K562 (cell line): ENCODE data around the gene MLH3. TPM values are rescaled to one million over a fixed set of nuclear protein-coding genes. Genes with fewer than 3 reads are reported as not detected.
A peak's percentile ranks its signal among the peaks of the same experiment; 100 is the strongest.

Experiments used
- ARID4B ChIP-seq: sonication (generic); formaldehyde crosslinking; IDR thresholded peaks from 2 replicates; pipeline ENCODE4 v1.8.0; 2022; ENCODE audit warnings: mild to moderate bottlenecking, missing genetic modification reagents
- CCNT2 ChIP-seq: IDR thresholded peaks from 2 replicates; pipeline ENCODE4 v1.6.1; 2011; ENCODE audit warnings: borderline replicate concordance, low read depth, mild to moderate bottlenecking, moderate library complexity, mixed read lengths, low read length; ENCODE audit not compliant: insufficient read length; ENCODE audit errors: extremely low read depth
- ILF3 ChIP-seq: fragments of 450-650 bp; IDR thresholded peaks from 2 replicates; pipeline ENCODE4 v1.6.1; 2018; ENCODE audit warnings: antibody characterized with exemption, mild to moderate bottlenecking, moderate library complexity, borderline replicate concordance
- JUND ChIP-seq, 2 experiments: IDR thresholded peaks; 2 replicates in 1 of 2; 3 replicates in 1 of 2; pipeline ENCODE4 v1.6.1; 2011; ENCODE audit warnings: borderline replicate concordance in 2 of 2, low read depth in 2 of 2, low read length in 2 of 2, improper control_type of control experiment in 1 of 2, missing biosample characterization in 1 of 2, missing genetic modification characterization in 1 of 2, missing genetic modification reagents in 1 of 2
- LCOR ChIP-seq: sonication (generic); formaldehyde crosslinking; IDR thresholded peaks from 2 replicates; pipeline ENCODE4 v1.8.0; 2022; ENCODE audit warnings: mild to moderate bottlenecking, missing genetic modification reagents
- MYNN ChIP-seq, 2 experiments: sonication (generic); formaldehyde crosslinking in 1 of 2; IDR thresholded peaks; 2 replicates each; pipeline versions ENCODE4 v1.5.0 to v1.6.1; 2016 to 2020; ENCODE audit warnings: antibody characterized with exemption in 1 of 2, missing genetic modification reagents in 1 of 2
- TAF9B ChIP-seq: fragments of 450-650 bp; IDR thresholded peaks from 2 replicates; pipeline ENCODE4 v1.6.1; 2018; ENCODE audit warnings: mild to moderate bottlenecking; ENCODE audit not compliant: partially characterized antibody
- TFAM ChIP-seq: fragments of 250-450 bp; sonication (Bioruptor Pico); conservative IDR thresholded peaks from 2 replicates; pipeline ENCODE4 v1.5.0; 2021; ENCODE audit warnings: mild to moderate bottlenecking, moderate library complexity
- TSHZ1 ChIP-seq: fragments of 250-450 bp; sonication (Bioruptor Pico); IDR thresholded peaks from 2 replicates; pipeline ENCODE4 v1.4.0; 2020; ENCODE audit warnings: mild to moderate bottlenecking, moderate library complexity
- VEZF1 ChIP-seq: fragments of 200-800 bp; sonication (Bioruptor generic); IDR thresholded peaks from 2 replicates; pipeline ENCODE4 v1.6.1; 2017; ENCODE audit warnings: missing genetic modification characterization, missing compliant biosample characterization
- ZBTB33 ChIP-seq: sonication (generic); formaldehyde crosslinking; IDR thresholded peaks from 2 replicates; pipeline ENCODE4 v1.8.1; 2023; ENCODE audit warnings: mild to moderate bottlenecking, missing genetic modification reagents
- ZNF316 ChIP-seq: fragments of 450-650 bp; IDR thresholded peaks from 2 replicates; pipeline ENCODE4 v1.6.1; 2016
- ZNF778 ChIP-seq: fragments of 450-650 bp; formaldehyde crosslinking; IDR thresholded peaks from 2 replicates; pipeline ENCODE4 v1.4.0; 2020; ENCODE audit warnings: mild to moderate bottlenecking, moderate library complexity
- polyA plus RNA-seq, 8 experiments: library from polyadenylated mRNA; depleted of rRNA in 4 of 8; stranded (reverse) in 5 of 8; unstranded in 3 of 8; fragments of >200 nt; fragmentation: Nextera tagmentation in 2 of 8; fragmentation: Illumina TruSeq in 1 of 8; extraction: Ambion mirVana in 2 of 8; extraction: Trizol in 1 of 8; gene quantifications; 2 replicates each; pipeline versions ENCODE4 v1.2.1 to v1.2.3, GENCODE V29; 2011 to 2014; ENCODE audit warnings: inconsistent platforms in 1 of 8, missing spikeins in 1 of 8
- total RNA-seq, 7 experiments: library from RNA; depleted of rRNA in 6 of 7; stranded (reverse); fragments of >200 nt in 6 of 7; fragmentation: Illumina TruSeq in 2 of 7; extraction: Trizol in 2 of 7; gene quantifications; 2 replicates each; pipeline versions ENCODE4 v1.2.1 to v1.2.3, GENCODE V29; 2011 to 2021; ENCODE audit warnings: low replicate concordance in 1 of 7

The MLH3 gene
- total and polyA plus RNA-seq, 9 of the 15 experiments (the other 6 are each of a cell fraction or from before 2014, with no cell fraction given): 5.9 to 15.3 (median 10.7) TPM

- TF ChIP-seq ZBTB33 (CRISPR knock-in tag): peak; percentile 73
- TF ChIP-seq LCOR: peak; percentile 70
- TF ChIP-seq VEZF1: peak; percentile 82
- TF ChIP-seq ILF3: no peak
- TF ChIP-seq TAF9B: peak; percentile 28
- peak; percentile 49; the same call in 1 of the 2 replicates for TF ChIP-seq ARID4B (CRISPR knock-in tag)
- peak; percentile 20; the same call in 1 of the 2 replicates for TF ChIP-seq JUND (IDR thresholded peaks at IDR 0.05; ENCODE audit: borderline replicate concordance, low read depth, low read length)
- TF ChIP-seq JUND (tag; IDR thresholded peaks at IDR 0.05; ENCODE audit: borderline replicate concordance, low read depth, low read length): no peak
- TF ChIP-seq MYNN (IDR thresholded peaks at IDR 0.05): 0 out of 2 replicates have a peak, but pooled peaks have one; percentile 29
- TF ChIP-seq MYNN (CRISPR knock-in tag; IDR thresholded peaks at IDR 0.05): no peak
- peak; percentile 90 for TF ChIP-seq CCNT2
- TF ChIP-seq TFAM (CRISPR knock-in tag): no peak
- TF ChIP-seq ZNF316: no peak
- TF ChIP-seq TSHZ1: no peak
- no peak for TF ChIP-seq ZNF778 (CRISPR knock-in tag)
Observed at GRCh38 chr14:75069121-75069810, 18.0 kb upstream of the MLH3 start, which contains the start of gene ZC2HC1C (continued).
